Measurements from ENCODE around the gene NETO1.

The NETO1 gene

DNA sequence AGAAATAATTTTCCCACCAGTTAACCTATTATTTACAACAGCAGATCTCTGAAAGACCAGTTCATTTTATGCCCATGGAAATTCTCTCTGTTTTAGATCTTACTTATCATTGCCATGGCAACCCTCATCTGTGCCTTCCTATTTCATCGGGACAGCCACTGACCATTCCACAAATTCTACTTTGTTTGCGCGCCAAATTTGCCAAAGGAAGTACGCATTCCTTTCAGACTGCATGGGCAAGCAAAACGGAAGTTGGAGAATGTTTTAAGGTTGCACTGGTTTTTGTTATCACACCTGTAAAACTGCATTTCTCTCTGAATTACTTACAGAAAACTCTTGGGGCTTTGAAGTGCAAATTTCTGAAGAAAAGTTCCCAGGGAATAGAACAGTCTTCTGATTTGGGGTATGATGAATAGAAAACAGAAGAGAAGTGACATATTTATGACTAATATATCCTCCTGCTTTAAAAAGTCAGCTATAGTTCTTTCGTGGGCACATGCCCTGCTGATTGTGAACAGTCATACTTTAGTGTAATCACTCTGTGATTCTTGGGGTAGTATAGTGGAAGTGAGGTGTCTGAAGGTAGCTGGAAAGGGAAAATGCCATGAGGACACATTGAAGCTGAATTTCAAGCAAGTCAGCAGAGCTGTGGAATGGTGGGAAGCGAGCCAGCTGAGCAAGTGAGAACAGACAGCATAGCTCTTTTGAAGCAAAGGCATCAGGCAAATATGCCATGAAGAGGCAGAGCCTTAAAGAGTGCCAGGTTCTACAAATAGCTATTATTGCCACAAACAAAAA lies 20.9 kb downstream of the NETO1 start:
- no peak for DNase-seq (ENCODE audit: low read depth in 1 of 2, low spot score in 1 of 2)

DNA sequence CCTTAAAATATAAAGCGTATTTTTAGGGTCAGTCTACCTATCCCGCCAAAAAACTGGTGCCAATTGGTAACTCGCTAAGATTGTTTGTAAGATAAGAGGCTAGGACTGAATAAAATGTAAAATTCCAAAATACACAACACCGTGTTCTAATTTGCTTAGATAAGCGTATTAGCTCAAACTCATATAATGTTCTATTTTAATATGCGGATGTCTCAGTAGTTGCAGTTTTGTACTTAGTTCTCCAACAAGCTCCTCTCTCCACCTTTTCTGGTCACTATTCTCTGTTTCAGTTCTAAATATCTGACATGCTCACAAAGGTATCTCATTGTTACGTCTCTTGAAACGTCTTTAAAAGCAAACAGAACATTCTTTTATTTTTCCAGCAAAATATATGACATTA lies 24.0 kb downstream of the NETO1 start:
- no peak for DNase-seq (ENCODE audit: low read depth in 1 of 2, low spot score in 1 of 2)

DNA sequence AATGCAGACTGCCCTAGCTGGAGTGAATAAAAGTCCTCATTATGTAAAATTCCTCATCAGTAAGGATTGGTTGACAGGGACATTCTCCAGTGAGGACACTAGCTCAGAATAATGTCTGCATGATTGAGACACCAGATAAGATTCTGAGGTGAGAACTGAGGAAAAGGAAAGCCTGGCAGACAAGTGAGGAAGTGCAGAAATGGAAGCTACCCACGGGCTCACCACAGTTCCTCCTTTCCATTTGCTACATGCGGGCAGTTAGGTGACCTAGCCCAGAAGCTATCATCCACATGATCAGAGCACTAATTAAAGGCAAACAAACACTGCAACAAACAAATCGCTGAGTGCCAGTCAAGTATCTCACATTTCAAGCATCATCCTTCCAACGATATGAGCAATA lies 27.7 kb downstream of the NETO1 start:
- no peak for DNase-seq (ENCODE audit: low read depth in 1 of 2, low spot score in 1 of 2)

DNA sequence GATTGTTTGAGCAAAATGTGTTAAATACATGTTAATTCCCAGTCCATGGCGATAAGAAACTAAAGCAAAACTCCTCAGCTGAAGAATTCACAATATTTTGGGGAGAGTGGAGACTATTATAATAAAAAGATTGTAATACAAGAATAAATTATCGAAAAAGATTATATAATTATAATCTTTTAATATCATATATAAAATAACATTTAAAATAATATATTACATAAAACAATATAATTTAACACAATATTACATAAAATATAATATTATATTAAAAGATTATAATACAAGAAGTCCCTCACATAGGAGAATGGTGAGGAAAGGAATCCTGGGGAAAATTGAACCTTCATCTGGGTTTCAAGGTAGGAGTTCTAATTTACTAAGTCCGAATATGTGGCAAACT lies 33.1 kb downstream of the NETO1 start:
- DNase-seq (ENCODE audit: low read depth in 1 of 2, low spot score in 1 of 2): no peak

DNA sequence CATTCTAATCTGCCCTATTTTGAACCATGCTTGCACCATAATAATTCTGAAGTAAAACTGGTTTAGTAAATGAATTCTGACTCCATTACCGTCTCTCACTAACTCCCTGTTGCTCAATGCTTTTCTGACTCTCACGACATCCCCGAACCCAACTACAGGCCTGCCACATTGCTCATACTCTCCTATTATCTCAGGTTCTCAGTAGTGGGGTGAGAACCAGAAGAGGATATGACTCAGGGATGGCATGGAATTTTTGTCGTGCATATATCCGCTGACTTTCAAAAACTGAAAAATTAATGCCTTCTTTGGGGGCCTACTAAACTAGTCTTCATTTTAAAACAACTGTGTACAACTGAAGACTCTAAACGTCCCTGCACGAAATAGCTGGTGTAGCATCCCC lies 34.3 kb downstream of the NETO1 start:
- no peak for DNase-seq (ENCODE audit: low read depth in 1 of 2, low spot score in 1 of 2)

DNA sequence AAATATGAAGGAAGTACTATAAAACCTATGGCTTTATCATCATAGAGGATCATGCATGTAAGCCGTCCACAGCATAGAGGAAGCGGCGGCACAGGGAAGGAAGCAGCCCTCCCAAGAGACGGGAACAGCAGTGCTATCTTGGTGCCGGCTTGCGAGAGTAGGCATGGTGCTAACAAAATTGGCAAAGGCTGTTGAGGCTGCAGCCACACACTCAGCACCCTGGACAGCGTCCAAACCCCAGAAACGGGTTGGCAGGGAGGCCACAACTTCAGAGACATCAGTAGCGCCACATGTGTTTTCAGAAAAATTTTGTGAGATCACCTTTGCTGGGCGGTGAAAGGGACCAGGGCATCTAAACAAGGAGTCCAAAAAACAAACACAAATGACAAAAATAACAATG lies 37.7 kb downstream of the NETO1 start:
- no peak for DNase-seq (ENCODE audit: low read depth in 1 of 2, low spot score in 1 of 2)

DNA sequence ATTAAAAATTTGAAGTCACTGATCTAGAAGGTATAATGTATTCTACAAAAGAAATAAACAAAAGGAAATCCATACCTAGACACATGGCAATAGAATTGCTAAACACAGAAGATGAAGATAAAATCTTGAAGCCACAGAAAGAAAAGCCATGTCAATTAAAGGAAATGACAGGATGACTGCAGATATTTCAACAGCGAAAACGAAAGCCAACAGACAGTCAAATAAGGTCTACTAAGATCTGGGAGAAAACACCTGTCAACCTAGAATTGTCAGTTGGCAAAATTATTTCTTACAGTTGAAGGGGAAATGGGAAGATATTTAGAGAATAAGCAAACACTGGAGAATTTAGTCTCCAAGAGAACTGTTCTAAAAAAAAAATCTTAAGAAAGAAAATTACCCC lies 39.2 kb downstream of the NETO1 start:
- no peak for DNase-seq (ENCODE audit: low read depth in 1 of 2, low spot score in 1 of 2)

DNA sequence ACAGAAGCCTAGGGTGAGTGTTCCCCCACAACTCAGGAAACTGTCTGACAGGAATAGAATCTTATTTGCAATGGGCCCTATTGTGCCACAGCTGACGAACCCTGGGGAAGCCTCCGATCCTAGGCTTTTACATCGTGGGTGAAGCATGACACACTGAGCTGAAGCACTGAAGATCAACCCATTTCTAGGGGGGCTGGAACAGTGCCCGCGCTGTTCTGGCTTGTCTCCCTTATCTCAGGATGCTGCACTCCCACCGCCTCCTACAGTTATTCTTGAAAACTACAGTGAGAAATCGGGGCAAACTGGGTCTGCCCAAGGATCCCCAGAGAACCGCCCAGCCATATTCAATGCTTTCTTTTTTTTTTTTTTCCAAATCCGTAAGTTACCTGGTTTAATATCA lies 41.1 kb downstream of the NETO1 start:
- no peak for DNase-seq (ENCODE audit: low read depth in 1 of 2, low spot score in 1 of 2)

DNA sequence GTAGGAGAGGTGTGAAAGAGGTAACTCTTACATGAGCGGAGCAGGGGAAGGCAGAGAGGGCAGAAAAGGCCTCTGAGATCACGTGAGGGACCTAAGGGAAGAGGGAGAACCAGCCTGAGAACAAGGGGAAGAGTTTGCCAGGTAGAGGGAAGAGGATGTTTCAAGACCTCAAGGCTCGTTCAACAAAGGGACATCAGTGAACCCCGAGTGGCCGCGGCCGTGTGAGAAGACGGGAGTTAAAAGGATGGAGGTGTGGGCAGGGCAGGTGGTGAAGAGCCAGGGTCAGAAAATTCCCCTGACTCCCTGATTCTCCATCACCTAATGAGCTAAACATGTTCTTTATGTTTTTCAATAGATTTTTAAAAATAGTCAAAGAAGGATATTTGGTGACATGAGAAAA lies 44.4 kb downstream of the NETO1 start:
- DNase-seq (ENCODE audit: low read depth in 1 of 2, low spot score in 1 of 2): no peak

DNA sequence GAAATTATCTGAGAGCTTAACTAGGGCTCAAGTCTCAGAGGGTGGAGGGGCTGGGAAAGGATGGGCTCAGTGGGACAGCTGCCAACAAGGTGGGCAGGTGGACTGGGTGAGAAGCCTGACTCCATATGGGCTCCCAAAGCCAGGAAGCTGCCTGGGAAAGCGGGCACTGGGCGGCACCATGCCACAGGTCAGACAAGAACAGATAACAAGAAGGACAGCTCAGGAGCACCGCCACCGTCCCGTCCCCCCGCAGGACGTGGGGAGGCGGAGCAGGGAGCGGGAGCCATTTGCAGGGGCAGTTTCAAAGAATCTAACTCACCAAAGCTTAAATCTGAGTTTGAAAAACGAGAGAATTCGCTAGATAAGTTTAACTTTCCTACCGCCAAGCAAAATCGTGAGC lies 45.6 kb downstream of the NETO1 start:
- no peak for DNase-seq (ENCODE audit: low read depth in 1 of 2, low spot score in 1 of 2)

DNA sequence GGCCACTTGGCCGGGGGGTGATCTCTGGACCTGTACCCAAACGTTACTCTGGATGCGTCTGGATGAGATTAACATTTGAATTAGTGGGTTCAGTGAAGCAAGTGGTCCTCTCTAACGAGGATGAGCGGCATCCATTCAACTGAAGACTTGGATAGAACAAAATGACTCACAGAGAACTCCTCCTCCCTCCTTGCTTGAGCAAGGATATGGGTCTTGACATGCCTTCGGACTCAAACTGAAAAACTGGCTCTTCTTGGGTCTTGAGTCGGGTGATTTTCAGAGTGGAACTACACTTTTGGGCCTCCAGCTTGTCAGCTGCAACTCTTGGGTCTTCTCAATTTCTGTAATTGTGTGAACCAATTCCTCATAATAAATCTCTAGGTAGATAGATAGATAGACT lies 47.2 kb downstream of the NETO1 start:
- no peak for DNase-seq (ENCODE audit: low read depth in 1 of 2, low spot score in 1 of 2)

DNA sequence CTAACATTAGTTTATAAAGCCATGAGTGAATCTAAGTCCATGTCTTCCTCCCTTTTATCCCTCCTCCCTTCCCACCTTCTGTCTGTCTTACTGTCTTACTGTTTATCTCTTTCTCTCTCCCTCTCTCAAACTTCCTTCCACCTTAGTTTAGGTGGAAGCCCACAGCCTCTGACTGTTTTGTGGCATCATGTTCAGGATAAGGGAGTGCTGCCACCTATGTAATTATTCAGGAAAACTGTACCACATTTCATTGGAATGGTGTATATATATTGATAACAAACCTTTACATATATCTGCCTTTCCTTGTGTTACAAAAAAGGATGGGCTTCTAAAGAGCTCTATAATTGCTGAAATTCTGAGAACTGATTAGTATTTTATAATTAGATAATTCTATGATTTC lies 48.7 kb downstream of the NETO1 start:
- no peak for DNase-seq (ENCODE audit: low read depth in 1 of 2, low spot score in 1 of 2)

DNA sequence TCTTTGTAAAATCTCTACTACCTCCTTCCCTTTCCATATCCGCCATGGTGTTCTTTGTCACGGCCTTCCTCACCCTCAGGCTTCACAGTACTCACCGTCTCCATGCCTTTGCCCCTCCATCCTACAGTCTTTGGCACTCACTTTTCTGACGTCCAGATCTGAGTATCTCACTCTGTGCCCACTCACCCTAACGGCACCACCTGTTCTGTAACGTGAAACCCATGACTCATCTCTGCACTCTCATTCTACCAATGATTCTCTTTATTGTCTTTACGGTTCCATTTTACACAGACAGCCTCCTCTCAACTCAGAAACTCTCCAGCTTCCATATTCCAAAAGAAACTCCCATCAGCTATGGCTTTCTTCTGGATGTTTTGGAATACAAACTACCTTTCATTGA lies 56.7 kb downstream of the NETO1 start:
- DNase-seq (ENCODE audit: low read depth in 1 of 2, low spot score in 1 of 2): no peak

DNA sequence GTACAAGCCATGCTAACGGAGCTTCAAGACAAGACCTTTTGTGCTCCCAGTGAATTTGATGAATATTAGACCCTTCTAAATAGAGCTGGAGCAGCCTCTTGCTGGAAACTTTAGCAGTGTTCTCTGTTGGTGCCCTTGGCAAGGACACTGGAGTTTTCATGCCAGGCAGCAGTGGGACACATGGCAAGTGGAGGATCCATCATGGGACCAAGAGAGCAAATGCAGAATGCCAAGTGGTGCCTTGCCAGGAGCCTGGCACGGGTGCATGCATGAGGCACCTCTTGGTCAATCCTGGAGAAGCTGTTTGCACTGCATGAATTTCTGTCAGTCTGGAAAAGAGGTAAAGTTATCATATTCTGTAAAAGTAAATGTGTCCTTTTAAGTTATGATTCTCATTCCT lies 59.1 kb downstream of the NETO1 start:
- DNase-seq (ENCODE audit: low read depth in 1 of 2, low spot score in 1 of 2): no peak

DNA sequence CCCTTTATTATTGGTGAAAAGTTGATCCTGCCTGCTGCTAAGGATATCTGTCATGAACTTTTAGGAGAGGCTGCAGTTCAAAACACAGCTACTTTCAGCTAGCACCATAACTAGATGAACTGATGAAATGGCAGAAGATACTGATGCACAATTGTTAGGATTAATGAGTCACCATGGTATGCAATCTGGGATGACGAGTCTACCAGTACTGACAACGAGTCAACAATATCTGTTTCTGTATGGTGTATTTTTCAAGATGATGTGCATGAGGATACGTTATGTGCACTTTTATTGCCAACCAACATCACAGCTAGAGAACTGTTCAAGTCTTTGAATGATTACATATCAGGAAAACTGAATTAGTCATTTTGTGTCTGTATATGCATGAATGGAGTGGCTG lies 68.7 kb downstream of the NETO1 start:
- no peak for DNase-seq (ENCODE audit: low read depth in 1 of 2, low spot score in 1 of 2)

DNA sequence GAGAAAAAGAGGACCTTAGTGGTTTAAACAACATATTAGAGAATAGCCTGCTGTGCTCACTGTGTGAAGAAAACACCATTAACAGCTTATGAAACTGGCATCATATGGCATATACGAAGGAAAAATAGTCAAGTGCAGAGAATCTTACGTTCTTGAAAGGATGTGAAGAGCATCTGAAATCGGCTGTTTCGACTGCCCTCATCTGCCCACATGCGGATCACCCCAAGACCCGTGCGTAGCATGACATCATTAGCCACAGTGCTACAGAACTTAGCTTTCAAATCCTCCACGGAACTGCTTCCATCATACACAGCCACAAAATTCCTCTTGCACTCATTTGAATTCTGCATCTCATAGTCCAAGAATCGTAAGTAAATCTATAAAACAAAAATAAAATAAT lies 84.3 kb downstream of the NETO1 start:
- DNase-seq (ENCODE audit: low read depth in 1 of 2, low spot score in 1 of 2): no peak

DNA sequence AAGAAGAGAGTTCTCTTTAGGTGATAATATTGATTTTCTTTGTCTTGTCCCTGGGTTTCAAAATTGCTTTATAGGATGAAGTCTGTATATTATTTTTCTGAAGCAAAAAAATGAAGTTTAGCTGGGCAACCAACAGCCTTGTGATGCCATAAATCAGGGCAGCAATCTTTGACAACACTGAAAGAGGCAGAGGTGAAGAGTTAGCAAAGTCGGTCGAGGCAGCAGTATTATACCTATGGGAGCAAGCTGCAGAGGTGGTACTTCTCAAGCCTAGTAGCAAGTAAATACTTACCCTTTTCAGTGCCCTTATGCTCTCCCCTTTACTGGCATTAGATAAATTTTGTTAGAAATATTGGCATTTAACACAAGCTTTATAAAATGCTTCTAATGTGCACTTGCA lies 92.9 kb downstream of the NETO1 start:
- no peak for DNase-seq (ENCODE audit: low read depth in 1 of 2, low spot score in 1 of 2)

DNA sequence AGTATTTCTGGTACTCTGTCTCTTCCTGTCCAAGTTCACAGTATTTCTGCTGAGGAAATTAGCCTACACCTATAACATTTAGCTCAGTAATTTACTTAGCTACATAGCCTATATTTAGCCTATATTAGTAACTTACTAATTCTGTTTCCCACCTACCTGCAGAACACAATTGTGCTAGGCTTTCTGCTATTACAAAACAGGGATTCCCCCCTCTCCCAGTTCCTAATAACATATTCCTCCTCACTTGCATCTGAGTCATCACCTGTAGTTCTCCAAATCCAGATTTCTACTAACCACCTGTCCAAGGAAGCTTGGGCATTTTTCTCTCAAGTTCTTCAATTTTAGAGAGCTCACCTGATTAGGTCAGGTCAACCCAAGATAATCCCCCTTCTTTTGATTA lies 94.9 kb downstream of the NETO1 start:
- no peak for DNase-seq (ENCODE audit: low read depth in 1 of 2, low spot score in 1 of 2)

DNA sequence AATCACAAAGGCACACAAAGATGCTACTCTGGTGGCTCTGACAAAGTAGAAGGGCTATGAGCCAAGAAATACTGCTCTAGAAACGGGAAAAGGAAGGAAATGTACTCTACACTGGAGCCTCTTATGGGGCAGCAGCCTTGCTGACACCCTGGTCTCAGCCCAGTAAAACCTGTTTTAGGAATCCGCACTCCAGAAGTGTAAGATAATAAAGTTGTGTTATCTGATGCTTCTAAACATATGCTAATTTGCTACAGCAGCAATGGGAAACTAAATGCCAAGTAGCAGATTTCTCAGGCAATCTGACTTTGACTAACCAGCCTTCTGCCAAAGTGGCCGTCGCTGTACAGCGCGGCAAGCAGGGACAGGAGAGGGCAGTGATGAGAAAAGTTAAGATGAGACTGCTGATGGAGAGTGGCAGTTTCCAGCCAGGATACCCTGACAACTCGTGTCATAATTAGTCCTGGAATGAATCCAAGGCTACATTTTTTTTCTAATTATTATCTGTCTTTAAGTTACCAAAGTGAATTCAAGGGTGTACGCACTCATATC lies 99.0 kb downstream of the NETO1 start:
- DNase-seq (ENCODE audit: low read depth in 1 of 2, low spot score in 1 of 2): no peak

DNA sequence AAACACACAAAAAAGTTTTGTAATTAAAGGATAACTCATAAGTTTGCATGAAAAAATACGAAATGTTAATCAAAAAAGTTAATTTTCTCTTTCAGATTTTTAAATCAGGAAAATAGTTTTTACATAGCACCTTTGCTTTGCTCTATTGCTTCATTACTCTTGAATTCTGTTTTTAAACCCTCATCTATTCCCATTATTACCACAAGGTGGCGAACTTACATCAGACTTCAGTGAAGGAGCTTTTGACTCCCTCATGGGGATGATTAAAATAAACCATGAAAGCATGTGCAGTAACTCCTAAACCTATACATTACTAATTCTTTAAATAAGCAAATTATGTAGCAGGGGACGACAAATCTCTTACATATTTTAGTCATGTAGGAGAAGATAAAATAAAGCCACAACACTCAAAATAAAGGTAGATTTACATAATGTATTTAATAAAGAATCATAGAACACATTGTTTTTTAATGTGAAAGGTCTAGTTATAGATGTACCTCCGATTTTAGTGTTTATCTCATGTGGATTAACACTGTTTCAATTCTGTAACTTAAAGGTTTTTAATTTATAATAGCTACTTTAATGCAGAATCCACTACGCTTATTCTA lies 105.2 kb downstream of the NETO1 start:
- DNase-seq (ENCODE audit: low read depth in 1 of 2, low spot score in 1 of 2): peak in 1 of 2 donors; percentile 4

DNA sequence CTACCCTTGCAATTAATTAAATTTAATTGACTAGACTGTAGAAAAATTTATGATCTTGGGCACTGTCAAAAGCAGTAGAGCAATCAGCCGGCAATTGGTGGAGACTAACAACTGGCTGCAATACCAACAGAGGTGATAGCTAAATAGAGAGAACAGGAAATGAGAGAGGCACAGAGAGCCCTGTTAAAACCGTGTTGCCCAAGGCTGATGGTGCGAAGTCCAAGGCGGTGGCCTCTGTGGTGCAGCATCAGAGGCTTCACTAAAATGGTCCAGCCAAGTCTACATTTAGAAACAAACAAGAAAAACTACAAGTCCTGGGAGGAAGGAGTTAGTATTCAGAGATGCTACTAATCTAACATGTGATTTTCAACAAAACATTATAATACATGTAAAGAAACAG lies 115.6 kb downstream of the NETO1 start:
- DNase-seq (ENCODE audit: low read depth in 1 of 2, low spot score in 1 of 2): no peak

DNA sequence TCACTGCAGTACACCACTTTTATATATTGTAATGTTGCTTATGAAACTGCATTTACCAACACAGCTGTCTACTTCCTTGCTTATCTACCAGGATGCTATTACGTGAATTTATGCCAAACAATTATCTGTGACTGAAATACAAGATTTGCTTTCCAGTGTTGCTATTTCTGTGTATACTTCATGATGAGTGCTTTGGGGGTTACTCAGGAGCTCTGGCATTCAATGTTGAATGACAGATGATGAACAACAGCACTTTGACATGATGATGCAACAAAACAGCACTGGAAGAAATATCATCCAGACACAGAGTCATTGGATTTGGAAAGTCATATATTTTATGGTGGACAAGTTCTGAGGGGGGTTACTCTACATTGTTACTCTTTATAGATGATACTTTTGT lies 125.8 kb downstream of the NETO1 start:
- no peak for DNase-seq (ENCODE audit: low read depth in 1 of 2, low spot score in 1 of 2)

DNA sequence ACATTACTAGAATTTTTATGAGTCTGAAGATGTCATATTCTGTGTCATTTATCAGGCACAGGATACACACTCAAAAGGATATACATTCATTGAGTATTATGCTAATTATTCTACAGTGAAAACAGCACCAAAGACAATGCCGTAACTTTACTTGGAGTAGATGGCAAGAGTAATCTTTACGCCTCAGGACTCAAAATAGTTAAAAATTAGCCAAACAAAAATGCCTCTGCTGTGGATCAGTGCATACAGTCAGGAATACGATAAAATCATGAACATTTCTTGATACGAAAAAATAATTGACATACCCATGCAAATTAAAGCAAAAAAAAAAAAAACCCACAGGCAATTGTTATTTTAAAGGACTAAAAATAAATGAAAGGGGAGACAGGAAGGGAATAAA lies 129.7 kb downstream of the NETO1 start:
- no peak for DNase-seq (ENCODE audit: low read depth in 1 of 2, low spot score in 1 of 2)
